A673 (cell line): ENCODE results near the gene ABCC11. TPM values are rescaled to one million over a fixed set of nuclear protein-coding genes. Genes with fewer than 3 reads are reported as not detected.

ENCODE experiments used
- BruUV-seq: library from RNA; stranded (reverse); fragments of 400-500 nt; replicated peaks from 2 replicates; lab custom pipeline; 2021; lab: Mats Ljungman, UMichigan
- CTCF ChIA-PET: fragments of 300-600 bp; sonication (Branson Sonifier 250); formaldehyde crosslinking; loops from one replicate; lab custom pipeline; 2022; ENCODE audit warnings: antibody characterized with exemption; lab: Charles Lee
- POLR2A ChIA-PET: fragments of 300-600 bp; sonication (Branson Sonifier 250); formaldehyde crosslinking; loops from one replicate; lab custom pipeline; 2022; ENCODE audit warnings: antibody characterized with exemption; ENCODE audit not compliant: low non-redundant PET; lab: Charles Lee
- DNase-seq: peaks from one replicate; pipeline ENCODE4 v3.0.0-alpha.2; 2015; ENCODE audit warnings: low spot score
- H3K27ac ChIP-seq: fragments of 200-600 bp; sonication (generic); 2 replicates; pipeline ENCODE4 v1.5.1; 2016; ENCODE audit warnings: mixed run types, low read depth, mild to moderate bottlenecking, mixed read lengths, antibody characterized with exemption, low read length; ENCODE audit not compliant: poor library complexity, severe bottlenecking
- H3K27me3 ChIP-seq: fragments of 200-600 bp; sonication (generic); replicated peaks from 2 replicates; pipeline ENCODE4 v1.6.1; 2017; ENCODE audit warnings: mixed run types, low read depth, mild to moderate bottlenecking, mixed read lengths, antibody characterized with exemption, low read length; ENCODE audit not compliant: insufficient read depth, poor library complexity
- H3K36me3 ChIP-seq: fragments of 200-600 bp; sonication (generic); 2 replicates; pipeline ENCODE4 v1.6.1; 2016; ENCODE audit warnings: mixed run types, mild to moderate bottlenecking, mixed read lengths, antibody characterized with exemption, low read length; ENCODE audit not compliant: insufficient read depth, poor library complexity, severe bottlenecking
- H3K4me1 ChIP-seq: fragments of 200-600 bp; sonication (generic); 2 replicates; pipeline ENCODE4 v1.6.1; 2017; ENCODE audit warnings: mixed run types, mild to moderate bottlenecking, mixed read lengths, antibody characterized with exemption, low read length; ENCODE audit not compliant: insufficient read depth, poor library complexity, severe bottlenecking
- H3K4me3 ChIP-seq: fragments of 200-600 bp; sonication (generic); 2 replicates; pipeline ENCODE4 v1.5.1; 2016; ENCODE audit warnings: low read depth, mixed run types, mild to moderate bottlenecking, mixed read lengths, low read length; ENCODE audit not compliant: poor library complexity, severe bottlenecking
- H3K9me3 ChIP-seq: fragments of 200-600 bp; sonication (generic); 2 replicates; pipeline ENCODE4 v1.6.1; 2016; ENCODE audit warnings: mixed run types, low read depth, mild to moderate bottlenecking, mixed read lengths, antibody characterized with exemption, low read length; ENCODE audit not compliant: poor library complexity, severe bottlenecking
- EZH2 ChIP-seq: fragments of 200-600 bp; sonication (generic); IDR thresholded peaks from 2 replicates; pipeline ENCODE4 v1.6.1; 2017; ENCODE audit warnings: borderline replicate concordance, low read depth, mild to moderate bottlenecking, mixed read lengths, antibody characterized with exemption, low read length; ENCODE audit not compliant: poor library complexity, severe bottlenecking
- intact Hi-C: fragments of 100-400 bp; cut with micrococcal nuclease; formaldehyde crosslinking; loops from one replicate; pipeline ENCODE4 v1.10.0; 2022; ENCODE audit not compliant: unreplicated experiment
- total RNA-seq: library from RNA; stranded (reverse); gene quantifications from 2 replicates; pipeline ENCODE4 v1.2.3, GENCODE V29; 2021
- TF ChIP-seq, protein P1 (sequence below): fragments of 300-800, 200-600 bp; sonication (generic); conservative IDR thresholded peaks from 2 replicates; pipeline ENCODE4 v1.5.1; 2017; ENCODE audit warnings: low read depth, mild to moderate bottlenecking, antibody characterized with exemption, low read length, moderate library complexity, mixed read lengths

Gene ABCC11
- total RNA-seq, 1 experiment from 2014 or later, result not detected

DNA sequence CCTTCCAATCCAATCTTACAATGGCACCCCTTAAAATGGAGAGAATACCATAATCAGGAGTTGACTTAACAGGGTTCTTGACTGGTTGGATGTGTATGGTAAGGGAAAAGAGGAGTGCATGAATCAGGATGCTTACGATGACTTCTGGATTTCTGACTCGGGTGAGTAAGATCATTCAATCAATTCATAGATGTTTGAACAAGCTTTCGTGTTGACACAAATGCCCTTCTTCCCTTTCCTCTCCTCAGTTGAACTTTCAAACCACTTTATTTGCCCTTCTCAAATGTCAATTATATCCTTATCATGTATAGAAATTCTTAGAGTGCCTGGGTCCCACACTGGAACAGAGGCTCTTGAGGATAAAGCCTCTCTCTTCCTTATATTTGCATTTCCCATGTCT lies 117.4 kb downstream of the ABCC11 start:
- no peaks in the 10 kb centered on the region for H3K4me1 ChIP-seq
- H3K27me3 ChIP-seq, result no peaks in the 10 kb centered on the region
- no peaks in the 10 kb centered on the region for H3K36me3 ChIP-seq
- ChIA-PET POLR2A (no interaction called here), CTCF (no interaction called here)
- no peak overlapping the region for H3K27ac ChIP-seq
- intact Hi-C loops, result no loop called here
- no peaks in the 10 kb centered on the region for H3K9me3 ChIP-seq
- DNase-seq, result no peak
- no peak overlapping the region for H3K4me3 ChIP-seq
- TF ChIP-seq EZH2, result no peak
- TF ChIP-seq, protein P1, sequence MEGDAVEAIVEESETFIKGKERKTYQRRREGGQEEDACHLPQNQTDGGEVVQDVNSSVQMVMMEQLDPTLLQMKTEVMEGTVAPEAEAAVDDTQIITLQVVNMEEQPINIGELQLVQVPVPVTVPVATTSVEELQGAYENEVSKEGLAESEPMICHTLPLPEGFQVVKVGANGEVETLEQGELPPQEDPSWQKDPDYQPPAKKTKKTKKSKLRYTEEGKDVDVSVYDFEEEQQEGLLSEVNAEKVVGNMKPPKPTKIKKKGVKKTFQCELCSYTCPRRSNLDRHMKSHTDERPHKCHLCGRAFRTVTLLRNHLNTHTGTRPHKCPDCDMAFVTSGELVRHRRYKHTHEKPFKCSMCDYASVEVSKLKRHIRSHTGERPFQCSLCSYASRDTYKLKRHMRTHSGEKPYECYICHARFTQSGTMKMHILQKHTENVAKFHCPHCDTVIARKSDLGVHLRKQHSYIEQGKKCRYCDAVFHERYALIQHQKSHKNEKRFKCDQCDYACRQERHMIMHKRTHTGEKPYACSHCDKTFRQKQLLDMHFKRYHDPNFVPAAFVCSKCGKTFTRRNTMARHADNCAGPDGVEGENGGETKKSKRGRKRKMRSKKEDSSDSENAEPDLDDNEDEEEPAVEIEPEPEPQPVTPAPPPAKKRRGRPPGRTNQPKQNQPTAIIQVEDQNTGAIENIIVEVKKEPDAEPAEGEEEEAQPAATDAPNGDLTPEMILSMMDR, result no peak
- no TSS peak for BruUV-seq

DNA sequence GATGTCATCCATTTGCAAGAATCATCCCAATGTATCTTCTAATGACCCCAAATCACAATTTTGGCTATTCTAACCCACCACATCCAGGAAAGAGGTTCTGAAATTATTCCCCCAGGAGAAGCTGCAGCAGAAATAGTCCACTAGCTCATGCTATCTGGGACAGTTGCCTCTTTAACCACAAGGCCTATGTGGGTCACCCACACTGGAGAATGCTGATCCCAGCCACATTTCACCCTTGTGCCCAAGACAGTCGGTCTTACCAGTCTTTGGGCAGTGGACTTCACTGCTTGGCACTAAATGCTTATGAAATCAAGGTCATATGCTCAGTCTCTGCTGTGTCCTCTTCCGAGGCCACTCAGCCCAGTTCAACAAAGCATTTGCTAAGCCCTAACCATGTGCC lies 118.6 kb downstream of the ABCC11 start:
- no peak for DNase-seq

GRCh38 chr16:48126801-48127644 lies 120.3 kb downstream of the ABCC11 start:
- no TSS peak for BruUV-seq
- ChIA-PET CTCF (no interaction called here), POLR2A (no interaction called here)
- no peaks in the 10 kb centered on the region for H3K27me3 ChIP-seq
- no peaks in the 10 kb centered on the region for H3K36me3 ChIP-seq
- no peaks in the 10 kb centered on the region for H3K4me1 ChIP-seq
- intact Hi-C loops, result no loop called here
- H3K9me3 ChIP-seq, result no peaks in the 10 kb centered on the region
- H3K27ac ChIP-seq, result no peak overlapping the region
- TF ChIP-seq EZH2, result no peak
- TF ChIP-seq, protein P1, result no peak
- DNase-seq, result peak; percentile 62
- no peak overlapping the region for H3K4me3 ChIP-seq

More for the DNA sequence above, 118.6 kb downstream of the ABCC11 start:
- no peak for TF ChIP-seq EZH2
- TF ChIP-seq, protein P1, result no peak
- ChIA-PET CTCF (no interaction called here), POLR2A (no interaction called here)
- Histone ChIP-seq H3K4me1 (no peaks in the 10 kb centered on the region), H3K36me3 (no peaks in the 10 kb centered on the region), H3K27me3 (no peaks in the 10 kb centered on the region), H3K4me3 (no peak overlapping the region), H3K27ac (no peak overlapping the region), H3K9me3 (no peaks in the 10 kb centered on the region)
- BruUV-seq, result no TSS peak
- intact Hi-C loops, result no loop called here
